ENCODE results near the gene NUP93. TPM values are rescaled to one million over a fixed set of nuclear protein-coding genes. Genes with fewer than 3 reads are reported as not detected.

NUP93 gene
- total RNA-seq, 4 donors from 2014 or later: 38.2 to 46.5 (median 41.2) TPM

Small RNAs within 50 kb of the gene (small RNA-seq; reads per million reads assigned to genes)
- 0 to 0.30 (median 0.04) reads per million in 4 donors for gene MIR138-2

Other genes with a start within 250 kb of the NUP93 start
- 10 to 100 TPM; 15.2 to 60.8 (median 31.1) TPM for gene BBS2, start 210.1 kb upstream of the NUP93 start, total RNA-seq
- not detected for gene MT4, start 165.1 kb upstream of the NUP93 start, total RNA-seq
- not detected for gene MT3, start 140.6 kb upstream of the NUP93 start, total RNA-seq
- gene MT2A, start 121.5 kb upstream of the NUP93 start, total RNA-seq: 100 to 1,000 TPM in 2 of 4 donors, 10 to 100 TPM in 2; 76.5 to 157 (median 96.2) TPM
- gene MT1E, start 104.3 kb upstream of the NUP93 start, total RNA-seq: 100 to 1,000 TPM in 1 of 4 donors, 10 to 100 TPM in 3; 52.4 to 106 (median 88.7) TPM
- gene MT1M, start 97.5 kb upstream of the NUP93 start, total RNA-seq: 1 to 10 TPM in 2 of 4 donors, under 1 TPM in 1, not detected in 1; 0.57 to 7.4 (median 4.8) TPM
- gene MT1A, start 91.5 kb upstream of the NUP93 start, total RNA-seq: 10 to 100 TPM in 1 of 4 donors, 1 to 10 TPM in 2, not detected in 1; 3.3 to 34.2 (median 5.3) TPM
- gene MT1B, start 78.2 kb upstream of the NUP93 start, total RNA-seq: not detected
- gene MT1F, start 72.2 kb upstream of the NUP93 start, total RNA-seq: 1 to 10 TPM in 3 of 4 donors, not detected in 1; 2.8 to 4.2 (median 2.9) TPM
- gene MT1G, start 62.1 kb upstream of the NUP93 start, total RNA-seq: 10 to 100 TPM in 3 of 4 donors, 1 to 10 TPM in 1; 5.8 to 52.1 (median 16.5) TPM
- gene MT1H, start 60.3 kb upstream of the NUP93 start, total RNA-seq: 1 to 10 TPM in 1 of 4 donors, not detected in 3; 5.7 TPM
- gene MT1X, start 47.7 kb upstream of the NUP93 start, total RNA-seq: 1,000 to 10,000 TPM in 1 of 4 donors, 100 to 1,000 TPM in 3; 343 to 1,688 (median 688) TPM
- gene SLC12A3, start 135.1 kb downstream of the NUP93 start, total RNA-seq: not detected
- gene HERPUD1, start 202.0 kb downstream of the NUP93 start, total RNA-seq: 10 to 100 TPM; 40.6 to 81.3 (median 43.9) TPM
- under 1 TPM in 3 of 4 donors, not detected in 1; 0.19 to 0.32 (median 0.31) TPM for gene CETP, start 231.8 kb downstream of the NUP93 start, total RNA-seq